ENCODE data around the gene BIK. TPM values are rescaled to one million over a fixed set of nuclear protein-coding genes. Genes with fewer than 3 reads are reported as not detected.
A peak's percentile ranks its signal among the peaks of the same experiment; 100 is the strongest.

The BIK gene
- total RNA-seq: 1.7 and 1.9 TPM in 2 replicates
- long read RNA-seq: 0 reads

GRCh38 chr22:43110444-43110926 is at the start of gene BIK:
Gene BIK, plus strand, starts transcription at chr22:43110750. Its CDS starts 13,273 bp downstream, at chr22:43124023.
- Mint-ChIP-seq H3K4me3 (ENCODE audit: low read depth) (peak within 1 kb of the TSS; percentile 65), H3K36me3 (ENCODE audit: insufficient read depth) (no peaks in the 10 kb centered on the region), H3K9me3 (ENCODE audit: low read depth) (no peaks in the 10 kb centered on the region), H3K27me3 (peaks cover 52% of the 10 kb centered on the region), H3K27ac (peak within 1 kb of the TSS; percentile 81), H3K4me1 (ENCODE audit: low read depth) (peaks cover 14% of the 10 kb centered on the region)
- TF ChIP-seq CTCF (IDR thresholded peaks at IDR 0.05; ENCODE audit: unreplicated experiment): peak; percentile 32
- peak; percentile 31 for DNase-seq (ENCODE audit: low spot score, unreplicated experiment)

- TF ChIP-seq CTCF (IDR thresholded peaks at IDR 0.05; ENCODE audit: unreplicated experiment): no peak
- Mint-ChIP-seq H3K27ac (no peak overlapping the region), H3K4me3 (ENCODE audit: low read depth) (no peak overlapping the region), H3K9me3 (ENCODE audit: low read depth) (no peaks in the 10 kb centered on the region), H3K4me1 (ENCODE audit: low read depth) (peaks cover 11% of the 10 kb centered on the region), H3K36me3 (ENCODE audit: insufficient read depth) (peaks cover 22% of the 10 kb centered on the region), H3K27me3 (peaks cover 23% of the 10 kb centered on the region)
- no peak for DNase-seq (ENCODE audit: low spot score, unreplicated experiment)
These were observed 44.4 kb upstream of the BIK start for GRCh38 chr22:43066134-43066533.

- DNase-seq (ENCODE audit: low spot score, unreplicated experiment): no peak
- TF ChIP-seq CTCF (IDR thresholded peaks at IDR 0.05; ENCODE audit: unreplicated experiment): no peak
- Mint-ChIP-seq H3K4me3 (ENCODE audit: low read depth) (no peak overlapping the region), H3K27me3 (peaks cover 23% of the 10 kb centered on the region), H3K4me1 (ENCODE audit: low read depth) (peaks cover 11% of the 10 kb centered on the region), H3K27ac (no peak overlapping the region), H3K36me3 (ENCODE audit: insufficient read depth) (peaks cover 19% of the 10 kb centered on the region), H3K9me3 (ENCODE audit: low read depth) (no peaks in the 10 kb centered on the region)
These were observed 43.6 kb upstream of the BIK start for GRCh38 chr22:43066844-43067385.

- Mint-ChIP-seq H3K27ac (no peak overlapping the region), H3K27me3 (peaks cover 6% of the 10 kb centered on the region), H3K36me3 (ENCODE audit: insufficient read depth) (peaks cover 9% of the 10 kb centered on the region), H3K4me3 (ENCODE audit: low read depth) (no peak overlapping the region), H3K4me1 (ENCODE audit: low read depth) (peaks cover 5% of the 10 kb centered on the region), H3K9me3 (ENCODE audit: low read depth) (no peaks in the 10 kb centered on the region)
- no peak for DNase-seq (ENCODE audit: low spot score, unreplicated experiment)
- TF ChIP-seq CTCF (IDR thresholded peaks at IDR 0.05; ENCODE audit: unreplicated experiment): no peak
These were observed 33.3 kb upstream of the BIK start for GRCh38 chr22:43077121-43077877.

GRCh38 chr22:43078522-43078921 is 32.0 kb upstream of the BIK start:
- H3K4me3 Mint-ChIP-seq (ENCODE audit: low read depth): no peak overlapping the region
- peaks cover 9% of the 10 kb centered on the region for H3K36me3 Mint-ChIP-seq (ENCODE audit: insufficient read depth)

More at GRCh38 chr22:43078522-43078921, 32.0 kb upstream of the BIK start:
- DNase-seq (ENCODE audit: low spot score, unreplicated experiment): no peak
- no peak for TF ChIP-seq CTCF (IDR thresholded peaks at IDR 0.05; ENCODE audit: unreplicated experiment)
- Mint-ChIP-seq H3K27me3 (peaks cover 4% of the 10 kb centered on the region), H3K9me3 (ENCODE audit: low read depth) (no peaks in the 10 kb centered on the region), H3K27ac (no peak overlapping the region), H3K4me1 (ENCODE audit: low read depth) (peaks cover 5% of the 10 kb centered on the region)

All from progenitor cell of endocrine pancreas (in vitro differentiated cells).